ENCODE results near the gene CCL14. TPM values are rescaled to one million over a fixed set of nuclear protein-coding genes. Genes with fewer than 3 reads are reported as not detected.

Gene CCL14
- total and polyA plus RNA-seq, 9 of the 15 experiments (the other 6 are each of a cell fraction or from before 2014, with no cell fraction given), result not detected

DNA sequence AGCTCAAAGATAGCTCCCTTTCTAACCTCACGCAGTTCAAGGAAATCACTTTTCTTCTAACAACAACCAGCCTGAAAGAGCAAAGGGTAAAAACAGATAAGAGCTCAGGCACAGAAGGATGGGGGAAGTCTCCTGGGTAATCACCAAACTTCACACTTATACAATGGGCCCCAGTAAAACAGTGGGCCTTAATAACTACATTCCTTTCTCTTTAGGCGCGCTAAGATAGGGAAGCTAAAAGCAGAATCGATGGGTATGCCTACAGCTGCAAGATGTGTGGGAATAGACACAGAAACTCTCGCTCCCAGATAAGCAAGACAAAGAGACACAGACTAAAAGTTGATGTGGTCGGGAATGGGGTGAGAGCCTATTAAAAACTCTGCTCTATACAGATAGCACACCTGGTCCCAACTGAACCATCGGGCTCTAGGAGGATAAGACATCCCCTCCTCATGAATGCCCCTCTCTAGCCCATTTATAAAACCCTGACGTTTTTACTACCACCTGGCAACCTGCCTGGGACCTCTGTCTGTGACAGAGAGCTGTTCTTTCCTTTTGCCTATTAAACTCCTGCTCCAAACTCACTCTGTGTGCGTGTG lies 43.8 kb downstream of the CCL14 start (continued):
- TF ChIP-seq HNRNPL (IDR thresholded peaks at IDR 0.05; ENCODE audit: low read depth, low read length) (no peak), KDM5B (IDR thresholded peaks at IDR 0.05; ENCODE audit: insufficient replicate concordance, low read depth, low read length) (no peak), RFX5 (IDR thresholded peaks at IDR 0.05; ENCODE audit: low read depth, low read length) (no peak), PML (IDR thresholded peaks at IDR 0.05; ENCODE audit: low read length) (no peak), ZNF239 (CRISPR knock-in tag; IDR thresholded peaks at IDR 0.05) (no peak), ZNF311 (CRISPR knock-in tag; IDR thresholded peaks at IDR 0.05) (no peak), ZNF507 (tag; conservative IDR thresholded peaks at IDR 0.05) (no peak), SOX6 (IDR thresholded peaks at IDR 0.05) (peak; percentile 85), ADNP (tag; IDR thresholded peaks at IDR 0.05) (no peak), ZNF146 (CRISPR knock-in tag; IDR thresholded peaks at IDR 0.05; ENCODE audit: unreplicated experiment) (no peak), ZBTB17 (CRISPR knock-in tag; IDR thresholded peaks at IDR 0.05) (no peak), ZNF780A (CRISPR knock-in tag; IDR thresholded peaks at IDR 0.05) (no peak), TARDBP (IDR thresholded peaks at IDR 0.05) (no peak)
- TF ChIP-seq, protein P1, sequence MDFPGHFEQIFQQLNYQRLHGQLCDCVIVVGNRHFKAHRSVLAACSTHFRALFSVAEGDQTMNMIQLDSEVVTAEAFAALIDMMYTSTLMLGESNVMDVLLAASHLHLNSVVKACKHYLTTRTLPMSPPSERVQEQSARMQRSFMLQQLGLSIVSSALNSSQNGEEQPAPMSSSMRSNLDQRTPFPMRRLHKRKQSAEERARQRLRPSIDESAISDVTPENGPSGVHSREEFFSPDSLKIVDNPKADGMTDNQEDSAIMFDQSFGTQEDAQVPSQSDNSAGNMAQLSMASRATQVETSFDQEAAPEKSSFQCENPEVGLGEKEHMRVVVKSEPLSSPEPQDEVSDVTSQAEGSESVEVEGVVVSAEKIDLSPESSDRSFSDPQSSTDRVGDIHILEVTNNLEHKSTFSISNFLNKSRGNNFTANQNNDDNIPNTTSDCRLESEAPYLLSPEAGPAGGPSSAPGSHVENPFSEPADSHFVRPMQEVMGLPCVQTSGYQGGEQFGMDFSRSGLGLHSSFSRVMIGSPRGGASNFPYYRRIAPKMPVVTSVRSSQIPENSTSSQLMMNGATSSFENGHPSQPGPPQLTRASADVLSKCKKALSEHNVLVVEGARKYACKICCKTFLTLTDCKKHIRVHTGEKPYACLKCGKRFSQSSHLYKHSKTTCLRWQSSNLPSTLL (IDR thresholded peaks at IDR 0.05), result no peak
- TF ChIP-seq, protein P2, sequence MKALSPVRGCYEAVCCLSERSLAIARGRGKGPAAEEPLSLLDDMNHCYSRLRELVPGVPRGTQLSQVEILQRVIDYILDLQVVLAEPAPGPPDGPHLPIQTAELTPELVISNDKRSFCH (CRISPR knock-in tag; IDR thresholded peaks at IDR 0.05), result no peak
- TF ChIP-seq, protein P2 (tag; IDR thresholded peaks at IDR 0.05), result no peak
- TF ChIP-seq, protein P3, sequence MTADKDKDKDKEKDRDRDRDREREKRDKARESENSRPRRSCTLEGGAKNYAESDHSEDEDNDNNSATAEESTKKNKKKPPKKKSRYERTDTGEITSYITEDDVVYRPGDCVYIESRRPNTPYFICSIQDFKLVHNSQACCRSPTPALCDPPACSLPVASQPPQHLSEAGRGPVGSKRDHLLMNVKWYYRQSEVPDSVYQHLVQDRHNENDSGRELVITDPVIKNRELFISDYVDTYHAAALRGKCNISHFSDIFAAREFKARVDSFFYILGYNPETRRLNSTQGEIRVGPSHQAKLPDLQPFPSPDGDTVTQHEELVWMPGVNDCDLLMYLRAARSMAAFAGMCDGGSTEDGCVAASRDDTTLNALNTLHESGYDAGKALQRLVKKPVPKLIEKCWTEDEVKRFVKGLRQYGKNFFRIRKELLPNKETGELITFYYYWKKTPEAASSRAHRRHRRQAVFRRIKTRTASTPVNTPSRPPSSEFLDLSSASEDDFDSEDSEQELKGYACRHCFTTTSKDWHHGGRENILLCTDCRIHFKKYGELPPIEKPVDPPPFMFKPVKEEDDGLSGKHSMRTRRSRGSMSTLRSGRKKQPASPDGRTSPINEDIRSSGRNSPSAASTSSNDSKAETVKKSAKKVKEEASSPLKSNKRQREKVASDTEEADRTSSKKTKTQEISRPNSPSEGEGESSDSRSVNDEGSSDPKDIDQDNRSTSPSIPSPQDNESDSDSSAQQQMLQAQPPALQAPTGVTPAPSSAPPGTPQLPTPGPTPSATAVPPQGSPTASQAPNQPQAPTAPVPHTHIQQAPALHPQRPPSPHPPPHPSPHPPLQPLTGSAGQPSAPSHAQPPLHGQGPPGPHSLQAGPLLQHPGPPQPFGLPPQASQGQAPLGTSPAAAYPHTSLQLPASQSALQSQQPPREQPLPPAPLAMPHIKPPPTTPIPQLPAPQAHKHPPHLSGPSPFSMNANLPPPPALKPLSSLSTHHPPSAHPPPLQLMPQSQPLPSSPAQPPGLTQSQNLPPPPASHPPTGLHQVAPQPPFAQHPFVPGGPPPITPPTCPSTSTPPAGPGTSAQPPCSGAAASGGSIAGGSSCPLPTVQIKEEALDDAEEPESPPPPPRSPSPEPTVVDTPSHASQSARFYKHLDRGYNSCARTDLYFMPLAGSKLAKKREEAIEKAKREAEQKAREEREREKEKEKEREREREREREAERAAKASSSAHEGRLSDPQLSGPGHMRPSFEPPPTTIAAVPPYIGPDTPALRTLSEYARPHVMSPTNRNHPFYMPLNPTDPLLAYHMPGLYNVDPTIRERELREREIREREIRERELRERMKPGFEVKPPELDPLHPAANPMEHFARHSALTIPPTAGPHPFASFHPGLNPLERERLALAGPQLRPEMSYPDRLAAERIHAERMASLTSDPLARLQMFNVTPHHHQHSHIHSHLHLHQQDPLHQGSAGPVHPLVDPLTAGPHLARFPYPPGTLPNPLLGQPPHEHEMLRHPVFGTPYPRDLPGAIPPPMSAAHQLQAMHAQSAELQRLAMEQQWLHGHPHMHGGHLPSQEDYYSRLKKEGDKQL (CRISPR knock-in tag; IDR thresholded peaks at IDR 0.05; ENCODE audit: borderline replicate concordance), result no peak
- TF ChIP-seq, protein P4, sequence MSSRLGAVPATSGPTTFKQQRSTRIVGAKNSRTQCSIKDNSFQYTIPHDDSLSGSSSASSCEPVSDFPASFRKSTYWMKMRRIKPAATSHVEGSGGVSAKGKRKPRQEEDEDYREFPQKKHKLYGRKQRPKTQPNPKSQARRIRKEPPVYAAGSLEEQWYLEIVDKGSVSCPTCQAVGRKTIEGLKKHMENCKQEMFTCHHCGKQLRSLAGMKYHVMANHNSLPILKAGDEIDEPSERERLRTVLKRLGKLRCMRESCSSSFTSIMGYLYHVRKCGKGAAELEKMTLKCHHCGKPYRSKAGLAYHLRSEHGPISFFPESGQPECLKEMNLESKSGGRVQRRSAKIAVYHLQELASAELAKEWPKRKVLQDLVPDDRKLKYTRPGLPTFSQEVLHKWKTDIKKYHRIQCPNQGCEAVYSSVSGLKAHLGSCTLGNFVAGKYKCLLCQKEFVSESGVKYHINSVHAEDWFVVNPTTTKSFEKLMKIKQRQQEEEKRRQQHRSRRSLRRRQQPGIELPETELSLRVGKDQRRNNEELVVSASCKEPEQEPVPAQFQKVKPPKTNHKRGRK (tag; IDR thresholded peaks at IDR 0.05), result no peak
- TF ChIP-seq, protein P5, sequence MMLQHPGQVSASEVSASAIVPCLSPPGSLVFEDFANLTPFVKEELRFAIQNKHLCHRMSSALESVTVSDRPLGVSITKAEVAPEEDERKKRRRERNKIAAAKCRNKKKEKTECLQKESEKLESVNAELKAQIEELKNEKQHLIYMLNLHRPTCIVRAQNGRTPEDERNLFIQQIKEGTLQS (IDR thresholded peaks at IDR 0.05), result no peak
- TF ChIP-seq, protein P5 (CRISPR knock-in tag; conservative IDR thresholded peaks at IDR 0.05), result no peak

Measured in K562 (cell line).